Neural progenitor cell (in vitro differentiated cells): ENCODE data around the gene PDAP1. TPM values are rescaled to one million over a fixed set of nuclear protein-coding genes. Genes with fewer than 3 reads are reported as not detected.

Experiments
- DNase-seq: peaks from one replicate; pipeline ENCODE4 v3.0.0-alpha.2; 2016; ENCODE audit warnings: low spot score
- H2AFZ ChIP-seq: fragments of 200-600 bp; sonication (generic); replicated peaks from 2 replicates; pipeline ENCODE4 v1.6.1; 2016; ENCODE audit warnings: antibody characterized with exemption
- H3F3A ChIP-seq: fragments of 200-600 bp; sonication (generic); 2 replicates; pipeline ENCODE4 v1.6.1; 2016; ENCODE audit warnings: antibody characterized with exemption, low read depth
- H3K27ac ChIP-seq: fragments of 200-600 bp; sonication (generic); 2 replicates; pipeline ENCODE4 v1.5.1; 2016; ENCODE audit warnings: mild to moderate bottlenecking
- H3K27me3 ChIP-seq: fragments of 200-600 bp; sonication (generic); 2 replicates; pipeline ENCODE4 v1.6.1; 2016; ENCODE audit warnings: mild to moderate bottlenecking, moderate library complexity
- H3K36me3 ChIP-seq: fragments of 200-600 bp; sonication (generic); 2 replicates; pipeline ENCODE4 v1.5.1; 2016
- H3K4me1 ChIP-seq: fragments of 200-600 bp; sonication (generic); 2 replicates; pipeline ENCODE4 v1.6.1; 2016; ENCODE audit warnings: mixed run types
- H3K4me2 ChIP-seq: fragments of 200-600 bp; sonication (generic); 2 replicates; pipeline ENCODE4 v1.6.1; 2016
- H3K4me3 ChIP-seq: fragments of 200-600 bp; sonication (generic); 2 replicates; pipeline ENCODE4 v1.5.1; 2016
- H3K79me2 ChIP-seq: fragments of 200-600 bp; sonication (generic); 2 replicates; pipeline ENCODE4 v1.6.1; 2016; ENCODE audit warnings: low read depth
- H3K9ac ChIP-seq: fragments of 200-600 bp; sonication (generic); 2 replicates; pipeline ENCODE4 v1.6.1; 2016
- H3K9me3 ChIP-seq: fragments of 200-600 bp; sonication (generic); 2 replicates; pipeline ENCODE4 v1.5.1; 2016; ENCODE audit warnings: low read depth
- H4K20me1 ChIP-seq: fragments of 200-600 bp; sonication (generic); 2 replicates; pipeline ENCODE4 v1.6.1; 2016; ENCODE audit warnings: low read depth
- H3K27ac Mint-ChIP-seq: 3 replicates; pipeline ENCODE4 v1.8.0; 2021; ENCODE audit warnings: mixed read lengths
- H3K27me3 Mint-ChIP-seq: 2 replicates; pipeline ENCODE4 v1.8.0; 2022; ENCODE audit warnings: low read depth, mild to moderate bottlenecking, inconsistent platforms, moderate library complexity, mixed read lengths; ENCODE audit not compliant: insufficient read depth
- H3K36me3 Mint-ChIP-seq: 3 replicates; pipeline ENCODE4 v1.8.0; 2021; ENCODE audit warnings: mixed read lengths
- H3K4me1 Mint-ChIP-seq: 3 replicates; pipeline ENCODE4 v1.8.0; 2021; ENCODE audit warnings: mixed read lengths
- H3K4me3 Mint-ChIP-seq: 3 replicates; pipeline ENCODE4 v1.8.0; 2021; ENCODE audit warnings: mild to moderate bottlenecking, moderate library complexity, mixed read lengths
- H3K9me3 Mint-ChIP-seq: 3 replicates; pipeline ENCODE4 v1.8.0; 2020; ENCODE audit warnings: mixed read lengths
- CTCF ChIP-seq: fragments of 200-600 bp; sonication (generic); IDR thresholded peaks from 2 replicates; pipeline ENCODE4 v1.5.1; 2017; ENCODE audit warnings: antibody characterized with exemption, mild to moderate bottlenecking
- EZH2 ChIP-seq: fragments of 200-600 bp; sonication (generic); IDR thresholded peaks from 2 replicates; pipeline ENCODE4 v1.6.1; 2017; ENCODE audit warnings: antibody characterized with exemption, mild to moderate bottlenecking, moderate library complexity
- EZH2phosphoT487 ChIP-seq: fragments of 200-600 bp; sonication (generic); IDR thresholded peaks from 2 replicates; pipeline ENCODE4 v1.6.1; 2017; ENCODE audit warnings: antibody characterized with exemption
- total RNA-seq: library from RNA; depleted of rRNA; stranded (reverse); fragments of >200 nt; gene quantifications from 2 replicates; pipeline ENCODE4 v1.2.3, GENCODE V29; 2015; ENCODE audit warnings: low replicate concordance

PDAP1 gene
- total RNA-seq, 1 donor from 2014 or later, result 136 TPM

DNA sequence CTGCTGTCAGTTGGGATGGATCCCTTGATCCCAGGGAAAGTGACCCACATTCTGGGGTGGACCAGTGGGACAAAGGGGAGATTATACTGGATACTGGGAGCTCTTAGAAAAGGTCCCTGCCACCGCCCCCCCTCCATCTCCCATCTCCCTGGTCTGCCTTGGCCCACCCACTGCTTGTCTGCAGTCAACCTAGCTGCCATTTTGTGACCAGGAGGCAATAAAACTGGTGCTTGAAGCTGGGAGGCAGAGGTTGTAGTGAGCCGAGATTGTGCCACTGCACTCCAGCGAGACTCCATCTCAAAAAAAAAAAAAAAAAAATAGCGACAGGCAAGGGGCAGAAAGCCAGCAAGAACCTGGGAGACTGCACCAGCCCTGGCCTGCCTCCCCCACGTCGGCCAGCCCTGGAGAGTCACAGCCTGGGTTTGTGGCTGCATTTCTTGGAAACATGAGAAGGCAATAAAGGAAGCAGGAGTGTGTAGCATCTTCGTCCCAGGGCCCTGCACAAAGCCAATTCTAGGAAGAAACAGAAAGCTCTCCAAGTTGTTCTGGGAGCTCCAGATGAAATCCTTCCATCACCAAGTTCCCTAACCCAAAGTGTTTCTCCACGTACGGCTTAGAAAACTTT lies 38.5 kb downstream of the PDAP1 start:
- H3K27ac Mint-ChIP-seq, result no peak overlapping the region
- H3K27me3 ChIP-seq, result peaks cover 12% of the 10 kb centered on the region
- no peaks in the 10 kb centered on the region for H3K9me3 Mint-ChIP-seq
- peaks cover 18% of the 10 kb centered on the region for H3K4me1 Mint-ChIP-seq
- H3K36me3 Mint-ChIP-seq, result peaks cover 9% of the 10 kb centered on the region
- TF ChIP-seq EZH2phosphoT487 (no peak), CTCF (no peak), EZH2 (no peak)
- DNase-seq, result no peak
- peaks cover 5% of the 10 kb centered on the region for H3K4me1 ChIP-seq
- H3K4me2 ChIP-seq, result no peak overlapping the region
- peaks cover 34% of the 10 kb centered on the region for H3F3A ChIP-seq
- peaks cover 11% of the 10 kb centered on the region for H3K27me3 Mint-ChIP-seq
- H3K9ac ChIP-seq, result no peak overlapping the region
- H3K27ac ChIP-seq, result no peak overlapping the region
- no peaks in the 10 kb centered on the region for H3K36me3 ChIP-seq
- H3K79me2 ChIP-seq, result no peaks in the 10 kb centered on the region
- H3K4me3 Mint-ChIP-seq, result no peak overlapping the region
- H3K9me3 ChIP-seq, result no peaks in the 10 kb centered on the region
- H4K20me1 ChIP-seq, result peaks cover 4% of the 10 kb centered on the region
- no peak overlapping the region for H3K4me3 ChIP-seq
- H2AFZ ChIP-seq, result no peak overlapping the region

DNA sequence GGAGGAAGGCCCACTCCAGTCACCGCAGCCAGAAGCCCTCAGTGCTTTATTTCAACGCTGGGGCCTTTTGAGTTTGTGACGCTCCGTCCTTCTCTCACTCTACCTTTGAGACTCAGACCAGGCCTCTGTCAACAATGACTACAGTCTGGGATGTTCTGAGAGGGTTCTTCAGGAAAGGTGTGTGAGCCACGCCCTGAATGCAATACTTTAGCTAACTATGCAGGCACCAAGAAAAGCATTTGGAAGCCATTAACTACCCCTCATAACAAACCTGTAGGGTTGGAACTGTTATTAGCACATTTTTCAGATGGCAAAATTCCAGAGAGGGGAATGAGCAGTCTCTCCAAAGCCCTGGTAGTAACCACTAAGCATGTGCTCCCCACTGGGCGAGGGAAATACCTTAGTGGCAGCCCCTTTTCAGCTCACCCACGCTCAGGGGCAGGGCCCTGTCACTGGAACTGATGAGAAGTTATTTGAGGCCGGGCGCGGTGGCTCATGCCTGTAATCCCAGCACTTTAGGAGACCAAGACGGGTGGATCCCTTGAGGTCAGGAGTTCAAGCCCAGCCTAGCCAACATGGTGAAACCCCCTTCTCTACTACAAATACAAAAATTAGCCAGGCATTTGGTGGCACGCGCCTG lies 39.5 kb downstream of the PDAP1 start:
- H3K9me3 ChIP-seq, result no peaks in the 10 kb centered on the region
- peaks cover 28% of the 10 kb centered on the region for H3F3A ChIP-seq
- H2AFZ ChIP-seq, result no peak overlapping the region
- H3K4me1 ChIP-seq, result peaks cover 5% of the 10 kb centered on the region
- no peaks in the 10 kb centered on the region for H3K79me2 ChIP-seq
- no peak overlapping the region for H3K4me3 ChIP-seq
- no peak for DNase-seq
- Mint-ChIP-seq H3K27me3 (peaks cover 11% of the 10 kb centered on the region), H3K4me1 (peaks cover 17% of the 10 kb centered on the region), H3K4me3 (no peak overlapping the region), H3K27ac (no peak overlapping the region), H3K36me3 (peaks cover 13% of the 10 kb centered on the region), H3K9me3 (no peaks in the 10 kb centered on the region)
- peak overlapping the region; percentile 53 for H3K27ac ChIP-seq
- H3K9ac ChIP-seq, result no peak overlapping the region
- H3K36me3 ChIP-seq, result no peaks in the 10 kb centered on the region
- peaks cover 8% of the 10 kb centered on the region for H3K27me3 ChIP-seq
- no peak for TF ChIP-seq EZH2
- no peak for TF ChIP-seq EZH2phosphoT487
- no peak for TF ChIP-seq CTCF
- no peak overlapping the region for H3K4me2 ChIP-seq
- H4K20me1 ChIP-seq, result peaks cover 4% of the 10 kb centered on the region

DNA sequence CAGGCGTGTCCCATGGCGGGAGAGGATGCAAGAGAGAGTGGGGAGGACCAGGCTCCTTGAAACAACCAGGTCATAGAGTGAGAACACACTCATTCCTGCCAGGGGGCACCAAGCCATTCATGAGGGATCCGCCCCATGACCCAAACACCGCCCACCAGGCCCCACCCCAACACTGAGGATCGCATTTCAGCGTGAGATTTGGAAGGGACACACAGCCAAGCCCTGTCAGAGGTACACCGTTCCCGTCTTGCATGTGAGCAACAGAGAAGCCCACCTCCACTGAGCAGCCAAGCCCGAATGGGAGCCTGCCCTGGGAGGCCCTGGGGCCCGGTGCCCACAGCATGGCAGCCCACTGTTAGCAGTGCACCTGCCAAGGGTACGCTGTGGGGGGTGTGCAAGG lies 41.8 kb downstream of the PDAP1 start:
- no peaks in the 10 kb centered on the region for H3K27me3 ChIP-seq
- H2AFZ ChIP-seq, result no peak overlapping the region
- H3K79me2 ChIP-seq, result no peaks in the 10 kb centered on the region
- peak overlapping the region; percentile 35 for H3K27ac ChIP-seq
- H3K4me1 ChIP-seq, result peaks cover 5% of the 10 kb centered on the region
- Mint-ChIP-seq H3K27ac (no peak overlapping the region), H3K4me3 (no peak overlapping the region), H3K4me1 (peaks cover 5% of the 10 kb centered on the region), H3K36me3 (peaks cover 13% of the 10 kb centered on the region), H3K9me3 (no peaks in the 10 kb centered on the region), H3K27me3 (peaks cover 4% of the 10 kb centered on the region)
- no peaks in the 10 kb centered on the region for H3K9me3 ChIP-seq
- H3F3A ChIP-seq, result peaks cover 10% of the 10 kb centered on the region
- no peak overlapping the region for H3K4me3 ChIP-seq
- TF ChIP-seq EZH2 (no peak), EZH2phosphoT487 (no peak), CTCF (no peak)
- no peaks in the 10 kb centered on the region for H3K36me3 ChIP-seq
- peak; percentile 48 for DNase-seq
- no peaks in the 10 kb centered on the region for H4K20me1 ChIP-seq
- no peak overlapping the region for H3K9ac ChIP-seq
- no peak overlapping the region for H3K4me2 ChIP-seq
